CD4-positive, alpha-beta T cell treated with Interleukin-12 subunit alpha and Interleukin-12 subunit beta, for 1 hour (primary cell): Measurements from ENCODE around the gene DPP4.

Source experiments
- DNase-seq: peaks from one replicate; pipeline ENCODE4 v3.0.0-alpha.2; 2020

Gene DPP4

DNA sequence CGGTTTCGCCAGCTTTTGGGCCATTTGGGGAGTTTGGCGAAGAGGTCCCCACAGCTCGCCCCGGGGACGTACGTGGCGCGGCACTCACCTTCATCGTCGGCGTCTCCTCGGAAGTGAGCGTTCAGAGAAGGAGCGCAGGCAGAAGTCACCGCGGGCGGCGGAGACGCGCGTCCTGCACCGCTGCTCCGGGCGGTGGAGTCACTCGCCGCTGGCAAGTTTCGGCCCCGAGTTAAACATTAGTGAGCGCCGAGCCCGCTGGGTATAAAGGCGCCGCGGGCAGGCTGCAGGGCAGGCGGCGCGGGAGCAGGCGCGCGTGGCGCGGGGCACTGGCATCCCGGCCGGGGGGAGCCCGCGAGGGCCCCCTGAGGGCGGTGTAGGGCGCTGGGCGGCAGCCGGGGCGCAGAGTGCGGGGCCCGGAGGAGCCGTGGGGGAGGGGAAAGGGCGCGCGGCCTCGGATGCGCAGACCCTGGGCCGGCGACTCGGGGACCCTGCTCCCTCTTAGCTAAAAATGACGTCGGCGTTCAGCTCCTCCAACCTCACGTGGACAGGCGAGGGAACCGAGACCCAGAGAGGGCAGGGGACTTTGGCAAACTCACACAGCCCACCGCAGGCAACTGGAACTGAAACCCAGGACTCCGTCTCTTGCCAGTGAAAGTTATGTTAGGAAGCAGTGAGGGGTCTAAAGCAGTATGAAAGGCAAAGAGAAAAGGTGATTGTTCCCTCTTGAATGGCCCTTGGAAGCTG is at the start of gene DPP4:
TSS of gene DPP4 (minus strand) at position 328 of the 744 bp plus-strand sequence. CDS start at position 94, 234 bp downstream.
- peak; percentile 56 for DNase-seq

DNA sequence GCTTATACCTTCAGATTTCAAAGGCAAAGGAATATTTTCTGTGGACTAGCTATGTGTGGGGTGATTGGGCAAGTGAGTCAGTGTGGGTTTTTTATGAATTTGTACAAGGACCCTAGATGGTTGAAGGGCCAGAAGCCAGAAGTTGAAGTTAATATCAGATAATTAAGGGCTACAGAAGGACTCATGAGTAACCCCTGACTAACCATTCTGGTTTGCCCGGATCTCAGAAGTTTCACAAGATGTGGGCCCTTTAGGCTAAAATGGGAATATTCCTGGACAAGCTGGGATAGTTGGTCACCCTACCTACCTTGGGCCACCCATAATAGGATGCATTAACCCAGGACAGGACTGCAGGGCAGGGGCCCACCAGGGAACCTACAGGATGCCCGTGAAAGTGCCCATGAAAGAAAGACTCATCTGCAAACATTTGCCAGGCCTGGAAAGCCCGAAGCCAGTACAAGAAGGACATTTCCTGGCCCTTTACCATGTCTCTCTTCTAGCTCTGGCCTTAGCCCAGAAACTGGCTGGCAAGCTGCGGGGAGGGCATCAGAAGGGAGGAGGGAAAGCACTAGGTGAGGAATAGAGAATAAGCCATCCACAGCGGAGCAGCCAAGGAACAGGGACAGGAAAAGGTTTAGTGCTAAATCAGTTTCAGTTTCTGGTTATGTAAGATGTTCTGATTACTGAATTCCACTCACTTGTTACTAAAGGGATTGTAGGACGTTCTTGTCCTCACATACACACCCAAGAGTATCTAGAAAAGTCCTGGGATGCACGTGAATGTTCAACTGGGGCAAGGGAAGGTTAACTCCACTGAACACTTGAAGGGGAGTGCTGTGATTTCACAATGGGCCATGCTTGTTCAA is 44.4 kb upstream of the DPP4 start:
- DNase-seq = no peak

DNA sequence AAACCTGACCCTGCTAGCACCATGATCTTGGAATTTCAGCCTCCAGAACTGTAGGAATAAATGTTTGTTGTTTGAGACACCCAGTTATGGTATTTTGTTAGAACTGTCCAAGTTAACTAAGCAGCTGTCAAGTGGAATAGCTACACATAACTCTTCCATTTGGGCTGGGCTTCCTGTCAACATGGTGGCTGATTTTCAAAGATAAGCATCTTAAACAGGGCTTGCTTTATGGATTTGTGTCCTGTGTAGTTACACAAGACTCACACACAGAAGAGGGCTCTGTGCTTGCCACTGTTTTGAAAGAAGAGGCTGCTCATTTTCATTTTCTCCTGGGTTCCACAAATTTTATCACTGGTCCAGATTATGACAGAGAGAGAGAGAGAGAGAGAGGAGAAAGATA is 42.3 kb upstream of the DPP4 start:
- no peak for DNase-seq

DNA sequence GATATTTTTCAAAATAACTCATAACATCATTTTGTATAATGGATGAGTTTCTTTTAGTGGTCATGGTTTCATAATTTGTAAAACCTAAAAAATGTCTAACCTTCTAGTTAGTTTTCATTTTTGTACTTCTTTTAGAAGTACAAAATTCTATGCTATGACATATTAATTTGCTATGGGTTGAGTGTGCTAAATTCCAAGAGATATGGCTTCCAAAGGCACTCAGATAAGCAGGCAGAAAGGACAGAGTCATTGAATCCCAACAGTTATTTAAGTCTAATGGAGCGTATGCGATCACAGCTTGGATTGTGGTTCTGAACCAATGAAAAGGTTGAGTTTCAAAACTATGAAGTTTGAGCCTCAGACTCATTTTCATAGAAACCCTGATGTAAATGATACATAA is 41.1 kb upstream of the DPP4 start:
- DNase-seq = no peak

DNA sequence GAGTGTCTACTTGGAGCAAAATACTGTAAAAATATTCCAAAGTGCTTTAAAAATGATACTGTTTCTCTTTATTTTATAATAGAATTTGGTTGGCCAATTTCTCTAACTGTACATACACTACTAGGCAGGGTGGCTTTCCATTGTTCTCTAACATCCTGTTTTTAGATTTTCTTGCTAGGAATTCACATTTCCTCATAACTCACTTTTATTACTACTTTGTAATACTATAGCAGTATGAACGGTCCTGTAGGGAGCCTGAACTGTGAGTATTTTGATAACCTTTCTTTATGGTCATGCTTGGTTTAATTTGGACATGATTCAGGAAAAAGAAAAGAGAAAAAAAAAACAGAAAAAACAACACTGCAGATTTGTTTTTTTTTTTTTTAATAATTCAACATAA is 40.3 kb upstream of the DPP4 start:
- DNase-seq = no peak

DNA sequence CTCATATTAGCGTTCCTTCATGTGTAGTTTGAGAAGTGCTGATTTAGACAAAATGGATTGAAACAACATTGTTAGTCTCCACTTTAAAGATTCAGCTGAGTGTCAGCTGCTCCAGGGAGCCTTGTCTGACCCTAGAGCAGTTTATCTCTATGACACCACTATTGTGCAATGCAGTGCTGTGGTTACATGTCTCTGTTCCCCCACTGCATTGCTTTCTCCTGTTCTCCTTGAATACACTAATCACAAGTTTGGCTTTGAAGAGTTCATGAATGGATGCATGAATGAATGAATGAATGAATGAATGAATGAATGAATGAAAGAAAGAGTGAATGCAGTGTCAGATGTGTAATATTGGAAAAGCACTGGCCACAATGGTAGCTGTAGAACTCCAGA is 39.8 kb upstream of the DPP4 start:
- no peak for DNase-seq

DNA sequence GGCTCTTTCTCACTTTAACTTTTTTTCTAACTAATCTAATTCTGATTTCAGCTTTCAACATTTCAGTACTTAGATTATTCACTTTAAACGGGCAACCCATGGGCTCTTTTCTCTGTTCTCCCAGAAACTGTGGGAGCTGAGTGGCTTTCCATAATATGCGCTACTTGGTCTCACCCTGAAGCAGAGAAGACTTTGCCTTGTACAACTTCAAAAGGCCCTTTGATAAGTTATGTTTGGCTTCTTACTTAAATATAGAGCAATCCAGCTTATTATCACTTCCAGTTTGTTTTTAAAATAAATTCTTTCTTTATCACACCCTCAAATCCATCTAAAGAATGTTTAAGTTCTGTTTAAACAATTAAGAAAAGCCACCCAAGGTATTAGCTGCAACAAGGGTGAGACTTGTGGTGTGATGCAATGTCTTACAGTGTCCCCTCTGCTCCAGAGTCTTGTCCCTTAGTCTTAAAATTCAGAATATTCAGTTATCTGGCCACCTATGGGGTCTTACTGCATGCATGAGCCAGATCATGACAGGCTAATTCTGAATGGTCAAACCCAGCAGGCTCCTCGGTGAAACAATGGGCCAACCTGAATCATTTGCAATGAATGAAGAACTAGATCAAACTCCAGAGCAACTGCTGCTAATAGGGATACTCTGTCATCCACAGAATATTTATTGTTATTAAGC is 39.2 kb upstream of the DPP4 start:
- DNase-seq = no peak

DNA sequence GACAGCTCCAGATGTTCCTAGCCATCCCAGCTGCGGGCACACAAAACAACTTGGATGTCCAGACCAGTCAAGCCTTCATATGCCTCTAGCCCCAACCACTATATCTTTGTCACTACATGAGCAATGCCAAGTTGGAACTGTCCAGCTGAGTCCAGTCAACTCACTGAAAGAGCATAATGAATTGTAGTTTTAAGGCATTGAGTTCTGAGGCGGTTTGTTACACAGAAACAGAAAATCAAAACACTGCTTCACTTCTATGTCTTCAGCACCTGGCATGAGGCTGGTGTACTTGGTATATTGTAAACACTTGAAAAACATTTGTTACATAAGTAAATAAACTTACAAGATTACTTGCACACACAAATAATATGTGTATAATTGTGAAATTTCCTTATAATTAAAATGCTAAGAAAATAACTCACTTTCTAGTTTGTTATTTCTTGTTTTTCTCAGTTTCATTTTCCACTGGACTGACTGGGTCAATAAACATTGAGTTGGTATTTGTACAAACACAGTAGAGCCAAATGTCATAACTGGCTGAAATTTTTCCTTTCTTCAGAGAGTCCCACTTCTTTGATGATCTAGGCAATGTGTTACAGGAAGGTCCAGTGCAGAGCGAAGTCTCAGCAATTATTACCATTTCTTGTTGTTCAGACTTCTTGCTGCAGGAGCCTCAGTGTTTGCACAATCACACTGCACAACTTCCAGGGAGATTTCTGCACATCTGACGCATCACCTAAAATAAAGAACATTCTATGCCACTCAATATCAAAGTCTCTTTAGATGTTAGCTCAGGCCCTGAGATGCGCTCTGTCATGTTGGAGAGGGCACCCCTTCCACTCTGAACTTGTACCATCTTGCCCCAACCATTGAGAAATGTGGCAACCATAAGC is 38.2 kb upstream of the DPP4 start:
- no peak for DNase-seq

DNA sequence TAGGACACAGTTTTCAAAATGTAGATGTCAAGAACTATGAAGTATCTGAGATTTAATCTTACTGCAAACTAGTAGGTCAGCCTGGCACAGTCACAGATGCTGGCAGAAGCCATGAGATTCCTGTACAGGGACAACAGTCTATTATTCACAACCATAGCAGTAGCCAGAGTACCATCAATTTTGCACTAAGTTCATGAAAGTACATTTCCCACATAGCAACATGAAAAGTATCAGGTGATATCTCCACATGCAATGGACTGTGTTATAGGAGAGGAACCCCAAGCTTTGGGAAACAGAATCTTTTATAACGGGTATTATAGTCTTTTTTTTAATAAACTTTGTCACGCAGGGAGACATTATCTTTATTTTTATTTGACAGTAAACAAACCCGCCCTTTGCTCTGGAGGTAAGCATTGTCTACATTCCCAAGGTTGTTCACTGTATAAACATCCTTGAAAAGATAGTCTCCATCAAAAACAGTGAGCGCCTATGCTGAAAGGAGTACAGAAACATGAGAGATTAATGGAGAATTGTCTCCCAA is 33.4 kb upstream of the DPP4 start:
- no peak for DNase-seq

DNA sequence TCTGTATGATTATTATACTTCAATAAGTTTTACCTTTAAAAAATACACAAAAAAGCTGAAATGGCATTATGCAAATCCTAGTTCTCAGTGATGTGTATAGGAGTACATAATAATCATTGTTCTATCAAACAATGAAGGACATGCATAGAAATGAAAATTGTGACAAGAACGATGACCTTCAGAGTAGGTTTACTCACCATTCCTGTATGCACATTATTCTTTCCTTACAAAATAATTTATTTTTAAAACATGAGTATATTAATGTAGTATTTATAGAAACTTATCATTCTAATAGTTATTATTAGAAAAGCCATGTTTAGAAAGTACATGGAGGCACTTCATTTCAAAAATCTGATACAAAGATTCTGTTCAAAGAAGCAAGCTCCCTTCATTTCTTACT is 32.7 kb upstream of the DPP4 start:
- no peak for DNase-seq

DNA sequence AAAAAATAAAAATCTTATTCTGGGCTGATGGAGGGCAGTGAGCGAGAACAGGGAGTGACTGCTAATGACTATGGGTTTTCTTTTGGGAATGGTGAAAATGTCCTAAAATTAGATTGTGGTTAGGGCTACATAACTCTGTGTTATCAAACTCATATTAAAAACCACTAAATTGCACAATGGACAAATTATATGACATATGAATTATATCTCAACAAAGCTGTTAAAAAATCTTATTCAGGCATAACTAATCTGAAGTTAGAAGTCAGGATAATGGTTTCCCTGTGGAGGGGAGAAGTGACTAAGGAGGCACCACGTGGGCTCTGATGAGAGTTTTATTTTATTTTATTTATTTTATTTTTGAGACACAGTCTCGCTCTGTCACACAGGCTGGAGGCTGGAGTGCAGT is 32.1 kb upstream of the DPP4 start:
- DNase-seq = no peak

DNA sequence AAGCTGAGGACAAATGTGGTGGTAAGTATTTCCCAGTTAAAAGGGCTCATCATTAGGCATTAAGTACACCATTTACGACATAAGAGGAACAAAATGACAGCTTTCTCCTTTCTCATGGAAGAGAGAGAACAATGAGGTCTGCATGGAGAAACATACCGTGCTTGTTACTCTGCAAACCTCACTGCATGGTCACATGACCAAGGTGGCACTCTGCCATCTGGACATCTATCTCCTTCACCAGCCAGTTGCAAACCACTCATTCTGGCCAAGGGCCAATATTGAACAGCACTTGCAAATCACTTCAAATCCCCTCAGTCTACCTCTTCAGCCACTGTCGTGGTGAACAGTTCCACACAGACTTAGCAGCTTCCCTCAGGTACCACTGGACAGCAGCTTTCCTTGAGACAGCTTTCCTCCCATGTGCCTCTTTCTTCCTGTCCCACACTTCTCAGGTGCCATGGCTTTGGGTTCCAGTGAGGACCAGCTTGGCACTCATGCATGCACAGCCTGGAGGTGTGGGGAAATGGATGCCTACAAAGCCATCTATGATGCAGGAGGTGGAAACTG is 29.5 kb upstream of the DPP4 start:
- DNase-seq = no peak

DNA sequence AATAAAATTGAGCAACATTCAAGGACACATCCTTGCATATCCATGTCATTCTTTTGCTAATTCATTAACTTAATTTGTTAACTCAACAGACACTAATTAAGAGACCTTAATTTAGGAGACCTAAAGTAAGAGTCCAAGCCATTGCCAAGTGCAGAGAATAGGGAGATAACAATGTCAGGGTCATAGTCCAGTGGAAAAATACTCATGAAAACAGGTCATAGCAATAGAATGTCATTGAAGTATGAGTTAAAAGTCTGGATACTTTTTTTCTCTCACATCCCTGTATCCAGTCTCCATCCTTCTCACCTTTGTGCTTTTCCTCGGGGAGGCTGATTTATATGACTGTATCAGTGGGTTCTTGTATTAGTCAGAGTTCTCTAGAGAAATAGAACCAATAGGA is 26.6 kb upstream of the DPP4 start:
- DNase-seq = no peak

DNA sequence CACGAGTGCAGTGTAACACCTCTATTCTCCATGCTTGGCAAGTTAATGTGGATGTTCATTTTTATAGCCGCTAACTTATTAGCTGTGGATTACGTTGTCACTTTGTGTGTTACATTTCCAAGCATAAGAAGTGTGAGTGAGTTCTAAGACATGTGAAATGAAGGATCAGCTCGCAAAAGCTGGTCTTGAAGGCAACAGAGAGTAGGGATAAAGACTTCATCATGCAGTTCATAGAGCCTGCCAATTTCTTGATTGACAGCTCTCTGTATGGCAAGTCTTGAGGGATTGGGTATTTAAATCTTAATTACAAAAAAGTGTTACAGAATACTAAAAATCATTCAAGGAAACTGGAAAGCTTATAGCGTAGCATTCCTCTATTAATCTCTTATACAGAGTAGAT is 25.8 kb upstream of the DPP4 start:
- DNase-seq = no peak

DNA sequence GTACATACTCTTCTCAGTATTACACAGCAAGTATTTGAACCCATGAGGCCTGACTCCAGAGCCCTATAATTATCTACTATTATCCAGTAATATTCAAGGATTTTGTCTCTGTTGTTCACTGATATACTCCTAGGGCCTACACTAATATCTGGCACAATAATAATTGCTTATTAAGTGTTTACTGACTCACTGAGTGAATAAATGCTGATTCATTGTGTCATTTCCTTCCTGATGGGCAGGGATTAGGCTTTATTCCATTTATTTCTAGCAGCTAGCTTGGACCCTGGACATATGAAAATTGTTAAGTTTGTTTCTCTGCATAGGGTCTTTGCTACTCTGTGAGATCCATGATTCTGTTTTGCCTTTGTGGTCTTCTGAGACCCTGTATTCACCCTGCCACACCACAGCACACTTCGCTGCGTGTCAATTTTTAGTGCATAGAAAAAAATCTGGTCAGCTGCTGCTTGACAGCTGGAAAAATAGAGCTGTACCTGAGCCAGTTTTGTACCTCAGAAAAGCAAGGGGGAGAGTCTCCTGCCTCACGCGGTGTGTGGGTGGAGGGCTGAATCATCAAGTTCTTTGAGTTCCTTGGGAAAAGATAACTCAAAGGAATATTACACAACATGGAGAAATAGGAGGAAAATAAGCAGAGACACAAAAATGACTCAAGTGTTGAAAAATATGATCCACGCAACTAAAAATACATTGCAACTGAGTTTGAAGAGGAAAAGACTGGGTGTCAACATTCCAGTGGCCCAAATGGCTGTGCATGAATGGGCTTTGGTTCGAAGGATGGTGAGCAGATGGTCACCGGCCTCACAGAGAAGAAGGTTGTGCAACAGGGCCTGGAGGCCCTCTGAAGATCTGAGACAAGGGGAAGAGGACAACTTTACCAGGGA is 18.9 kb upstream of the DPP4 start:
- no peak for DNase-seq

DNA sequence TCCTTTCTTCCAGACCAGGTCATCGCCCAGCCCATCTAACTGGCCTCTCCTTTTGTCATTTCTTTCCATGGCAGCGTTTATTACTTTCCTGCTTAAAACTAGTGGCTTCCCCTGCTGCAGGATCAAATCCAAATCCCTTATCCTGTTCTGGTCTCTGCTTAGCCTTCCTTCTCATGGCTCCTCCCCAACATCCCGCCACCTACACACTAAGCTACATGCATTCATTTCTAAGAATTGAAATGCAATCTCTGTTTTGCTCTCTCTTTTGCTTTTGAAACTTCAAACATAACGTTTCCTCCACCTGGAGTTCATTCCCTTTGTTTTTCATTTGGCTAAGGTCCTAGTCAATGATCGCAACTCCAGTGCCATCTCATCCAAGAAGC is 18.0 kb upstream of the DPP4 start:
- no peak for DNase-seq

DNA sequence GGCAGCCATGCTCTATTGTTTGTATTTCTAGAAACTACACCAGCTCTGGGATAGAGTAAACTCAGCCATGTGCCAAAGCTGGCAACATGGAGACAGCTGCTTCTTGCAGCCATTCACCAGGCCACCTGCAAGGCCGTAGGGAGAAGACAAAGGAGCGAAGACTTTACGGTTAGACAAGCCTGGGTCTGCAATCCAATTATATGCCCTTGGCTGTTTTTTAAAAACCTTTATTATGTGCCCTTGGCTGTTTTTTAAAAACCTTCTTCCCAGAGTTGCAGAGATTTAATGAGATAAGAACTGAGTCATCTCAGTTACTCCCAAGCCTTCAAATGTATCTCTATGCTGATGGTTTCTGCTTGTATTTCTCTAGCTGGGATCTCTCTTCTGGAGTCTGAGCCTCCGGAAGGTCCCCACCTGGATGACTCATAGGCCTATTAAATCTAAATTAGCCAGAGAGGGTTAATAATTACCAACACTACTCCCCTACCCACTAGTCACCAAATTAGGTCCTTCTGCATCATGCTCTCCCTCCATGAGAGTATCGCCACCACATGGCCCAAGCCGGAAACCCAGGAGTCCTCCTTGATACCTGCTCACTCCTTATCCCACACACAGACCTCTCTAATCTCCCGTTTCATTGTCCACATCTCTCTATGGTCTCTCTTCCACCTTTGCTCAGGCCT is 17.5 kb upstream of the DPP4 start:
- DNase-seq = peak; percentile 21

DNA sequence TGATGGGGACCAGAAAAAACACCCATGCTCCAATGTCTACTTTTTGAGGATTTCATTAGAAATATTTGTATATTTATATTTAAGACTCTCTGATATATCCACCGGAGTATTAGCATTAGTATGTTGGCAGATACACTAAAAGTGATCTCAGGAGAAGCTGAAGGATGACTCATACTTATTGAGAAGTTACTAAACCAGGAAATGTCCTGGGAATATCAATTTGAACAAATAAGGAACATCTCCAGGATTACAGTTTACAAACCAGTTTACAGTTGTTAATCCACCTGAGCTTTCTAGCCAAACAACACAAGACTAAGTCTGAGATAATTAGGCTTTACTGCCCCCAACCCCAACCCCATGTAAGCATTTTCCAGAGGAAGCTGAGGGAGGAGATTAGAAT is 16.1 kb upstream of the DPP4 start:
- no peak for DNase-seq

DNA sequence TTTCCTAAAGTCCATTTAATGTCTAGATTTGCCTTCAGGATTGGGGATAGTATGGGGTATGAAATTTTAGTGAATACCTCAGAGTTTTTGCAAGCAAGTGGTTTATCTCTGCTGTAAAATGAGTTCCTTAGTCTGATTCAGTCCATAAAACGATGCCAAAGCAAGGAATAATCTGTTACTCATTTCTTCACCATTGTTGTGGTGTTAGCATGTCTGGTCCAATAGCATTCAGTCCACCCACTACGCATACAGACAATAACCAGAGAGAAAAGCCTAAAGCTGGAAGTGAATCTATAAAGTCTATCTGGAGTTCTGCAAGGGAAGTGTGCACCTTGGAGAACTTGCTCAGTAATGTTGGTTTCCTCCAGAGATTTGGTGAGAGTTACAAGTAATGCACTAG is 12.9 kb upstream of the DPP4 start:
- no peak for DNase-seq
